HG03097 (cell line): ENCODE measurements around the gene SHF.
"Not testable (repeated sequence)": the region's sequence is repeated elsewhere in the genome, so short reads cannot be mapped to it uniquely, and the experiment has no call there.

Experiments used
- ATAC-seq: cut with Tn5 transposase; IDR thresholded peaks from one replicate; pipeline ENCODE4 v1.9.1; 2021; ENCODE audit not compliant: unreplicated experiment, low FRiP score

SHF gene, protein sequence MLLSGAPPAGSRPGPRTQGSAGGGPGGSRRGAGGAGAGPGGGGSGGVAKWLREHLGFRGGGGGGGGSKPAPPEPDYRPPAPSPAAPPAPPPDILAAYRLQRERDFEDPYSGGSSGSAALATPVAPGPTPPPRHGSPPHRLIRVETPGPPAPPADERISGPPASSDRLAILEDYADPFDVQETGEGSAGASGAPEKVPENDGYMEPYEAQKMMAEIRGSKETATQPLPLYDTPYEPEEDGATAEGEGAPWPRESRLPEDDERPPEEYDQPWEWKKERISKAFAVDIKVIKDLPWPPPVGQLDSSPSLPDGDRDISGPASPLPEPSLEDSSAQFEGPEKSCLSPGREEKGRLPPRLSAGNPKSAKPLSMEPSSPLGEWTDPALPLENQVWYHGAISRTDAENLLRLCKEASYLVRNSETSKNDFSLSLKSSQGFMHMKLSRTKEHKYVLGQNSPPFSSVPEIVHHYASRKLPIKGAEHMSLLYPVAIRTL

DNA sequence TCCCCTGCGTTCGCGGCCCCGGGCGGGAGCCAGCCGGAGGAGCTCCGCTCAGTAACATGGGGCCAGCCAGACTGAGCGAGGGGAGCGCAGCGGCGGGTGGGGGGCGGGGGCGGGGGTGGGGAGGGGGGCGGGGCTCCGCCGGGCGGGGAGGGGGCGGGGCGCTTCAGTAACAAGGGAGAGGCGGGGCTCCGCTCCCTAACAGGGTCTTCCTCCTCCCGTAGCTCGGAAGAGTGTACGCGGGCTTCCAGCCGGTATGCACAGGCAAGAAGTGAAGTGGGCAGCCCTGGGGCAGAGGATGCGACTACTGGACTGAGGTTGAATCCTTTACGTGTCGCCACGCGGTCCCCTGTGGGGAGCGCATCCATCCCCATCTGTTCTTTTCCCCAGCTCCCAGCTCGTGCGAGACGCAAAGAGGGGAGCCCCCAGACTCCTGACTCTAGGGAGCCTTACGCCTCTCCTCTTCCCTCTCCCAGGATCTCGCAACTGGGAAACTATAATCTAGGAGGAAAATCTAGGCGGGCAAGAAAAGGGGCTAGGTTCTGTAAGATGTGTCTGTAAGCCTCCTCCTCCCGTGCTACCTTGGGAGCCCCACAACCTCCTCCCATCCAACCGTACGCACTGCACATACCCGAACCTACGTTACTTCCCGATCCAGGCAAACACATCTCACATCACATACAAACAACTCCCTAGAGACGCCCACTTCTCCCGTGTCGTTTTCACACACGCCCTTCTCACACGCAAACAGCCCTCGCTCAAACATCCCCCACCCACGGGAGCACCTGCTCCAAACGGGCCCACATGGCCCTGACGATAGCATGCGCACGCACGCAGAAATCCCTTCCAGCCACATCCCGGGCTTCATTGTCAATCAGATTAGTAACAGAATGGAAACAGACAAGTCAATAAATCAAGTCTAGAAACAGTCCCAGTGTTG lies at the start of gene SHF:
SHF (minus strand) TSS at position 73 of the 937 bp plus-strand sequence; CDS start at position 58, 15 bp downstream.
- no peak for ATAC-seq

DNA sequence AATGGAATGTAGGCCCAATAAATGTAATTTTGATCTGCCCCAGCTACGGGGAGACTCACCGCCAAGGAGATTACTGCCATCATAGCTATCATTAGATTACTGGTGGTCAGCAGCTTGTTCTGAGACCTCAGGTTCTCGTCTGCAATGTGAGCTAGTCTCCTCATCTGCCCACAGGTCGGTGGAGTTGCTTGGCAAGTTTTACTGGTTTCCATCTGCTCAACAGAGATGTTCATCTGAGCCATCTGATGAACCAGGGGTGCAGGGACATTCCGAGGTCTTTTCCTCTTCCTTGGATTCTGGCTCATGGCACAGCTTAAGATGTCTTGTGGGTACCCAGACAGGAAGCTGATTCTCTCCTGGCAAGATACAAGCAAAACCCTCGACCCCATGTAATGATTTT lies 49.0 kb upstream of the SHF start:
- ATAC-seq, result not testable (repeated sequence)

DNA sequence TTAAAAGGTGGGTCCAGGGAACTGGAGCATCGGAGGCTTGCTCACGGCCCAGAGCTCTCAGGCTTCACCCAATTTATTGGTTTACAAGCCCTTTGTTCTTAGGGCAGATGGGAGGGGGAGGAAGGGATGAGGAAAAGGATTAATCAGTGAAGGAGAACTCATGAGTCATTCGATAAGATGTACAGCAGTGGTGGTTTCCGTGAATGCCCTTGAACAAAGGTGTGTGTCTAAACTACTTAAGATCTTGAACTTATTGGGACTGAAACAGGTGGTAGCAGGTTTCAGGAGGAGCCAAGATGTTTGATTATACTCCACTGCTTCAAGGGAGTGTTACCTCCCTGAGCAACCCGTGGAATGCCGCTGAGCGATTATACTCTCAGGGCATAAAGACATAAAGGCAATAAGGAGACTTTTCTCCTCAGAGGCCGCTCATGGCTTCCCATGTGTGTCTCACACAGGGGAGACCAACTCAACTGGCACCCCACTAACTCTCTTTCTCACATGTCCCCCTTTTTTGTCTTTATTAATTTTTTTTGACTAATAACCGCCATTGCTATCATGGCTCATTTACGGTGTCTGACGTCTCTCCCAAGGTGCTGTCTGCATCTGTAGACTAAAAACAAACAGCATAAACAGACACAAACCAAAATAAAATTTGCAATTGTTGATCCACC lies 46.9 kb upstream of the SHF start:
- ATAC-seq, result no peak

DNA sequence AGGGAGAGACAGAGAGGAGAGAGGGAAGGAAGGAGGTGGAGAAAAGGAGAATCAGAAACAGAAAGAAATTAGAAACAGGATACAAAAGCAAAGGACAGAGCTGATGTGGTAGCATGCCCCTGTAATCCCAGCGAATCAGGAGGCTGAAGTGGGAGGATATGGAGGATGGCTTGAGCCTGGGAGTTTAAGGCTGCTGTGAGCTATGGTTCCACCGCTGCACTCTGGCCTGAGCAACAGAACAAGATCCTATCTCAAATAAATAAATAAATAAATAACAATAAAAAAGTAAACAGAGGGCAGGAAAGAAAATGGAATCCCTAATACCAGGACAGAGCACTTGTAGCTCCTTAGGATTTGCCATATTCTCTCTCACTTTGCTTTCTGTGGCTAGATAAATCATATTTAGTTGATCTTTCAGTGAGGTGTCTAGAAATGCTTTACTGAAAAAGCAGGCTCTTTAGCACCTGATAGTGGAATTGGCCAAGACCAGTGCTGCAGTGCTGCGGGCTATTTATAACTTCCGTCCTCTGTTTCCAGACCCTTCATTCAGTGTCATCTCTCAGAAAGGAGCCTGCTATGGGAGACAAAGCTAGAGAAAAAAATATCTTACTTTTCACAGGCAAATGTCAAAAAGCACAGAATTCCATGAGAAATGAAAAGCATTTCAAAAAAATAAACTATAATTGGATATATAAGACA lies 44.2 kb upstream of the SHF start:
- no peak for ATAC-seq

DNA sequence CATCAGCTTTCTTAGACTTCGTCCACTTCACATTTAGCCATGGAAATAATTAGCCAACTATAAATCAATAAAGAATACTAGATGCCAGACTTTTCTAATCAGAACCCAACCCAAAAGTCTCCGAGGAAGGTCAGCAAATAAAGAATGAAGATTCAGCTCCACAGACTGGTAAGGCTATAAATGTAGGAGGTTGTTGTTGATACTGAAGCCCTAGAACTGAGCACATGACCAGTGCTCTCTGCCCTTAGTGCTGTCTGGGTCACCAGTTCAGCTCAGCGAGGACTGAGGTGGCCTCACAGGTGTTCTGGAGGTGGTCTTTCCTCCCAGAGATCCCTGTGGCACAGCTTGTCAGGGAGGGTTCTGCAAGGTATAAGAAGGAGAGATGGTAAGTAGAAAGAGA lies 43.4 kb upstream of the SHF start:
- no peak for ATAC-seq

DNA sequence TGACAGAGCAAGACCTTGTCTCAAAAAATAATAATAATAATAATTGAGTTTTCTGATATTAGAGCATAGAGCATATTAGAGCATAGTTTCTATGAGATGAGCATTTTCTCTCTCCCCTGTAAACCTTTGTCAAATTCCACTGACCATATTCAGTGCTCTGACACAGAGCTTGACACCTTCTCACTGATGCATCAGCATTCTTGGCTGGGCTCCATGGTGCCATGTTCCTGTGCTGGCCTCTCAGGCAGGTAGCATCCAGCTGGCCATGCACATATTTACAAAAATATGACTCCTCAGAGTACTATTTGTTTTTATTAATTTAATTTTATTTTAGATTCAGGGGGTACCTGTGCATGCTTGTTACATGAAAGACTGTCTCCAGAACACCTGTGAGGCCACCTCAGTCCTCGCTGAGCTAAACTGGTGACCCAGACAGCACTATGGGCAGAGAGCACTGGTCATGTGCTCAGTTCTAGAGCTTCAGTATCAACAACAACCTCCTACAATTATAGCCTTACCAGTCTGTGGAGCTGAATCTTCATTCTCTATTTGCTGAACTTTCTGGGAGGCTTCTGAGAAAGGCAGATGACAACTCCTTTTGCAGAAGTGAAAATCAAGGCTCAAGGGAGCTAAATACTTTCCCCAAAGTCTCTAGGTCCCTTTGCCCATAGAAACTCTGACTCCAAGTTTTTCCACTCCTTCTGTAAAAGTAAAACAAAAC lies 42.6 kb upstream of the SHF start:
- no peak for ATAC-seq

DNA sequence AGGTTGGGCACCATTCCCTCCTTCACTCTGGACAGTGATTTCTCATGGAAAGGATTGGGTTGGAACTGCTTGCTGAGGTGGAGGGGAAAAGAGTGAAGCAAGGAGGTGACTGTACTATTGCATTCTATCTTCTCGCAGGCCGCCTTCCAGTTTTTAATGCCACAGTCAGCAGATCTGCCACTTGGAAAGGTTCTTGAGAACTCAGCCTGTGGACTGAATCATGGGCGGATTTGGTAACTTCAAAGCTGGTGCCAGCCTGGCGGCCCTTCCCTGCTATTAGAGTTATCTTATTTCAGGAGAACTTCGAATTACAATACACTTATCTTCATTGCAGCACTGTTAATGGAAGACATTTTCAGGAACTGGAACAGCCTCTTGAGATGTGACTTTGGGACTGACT lies 41.2 kb upstream of the SHF start:
- ATAC-seq, result no peak

DNA sequence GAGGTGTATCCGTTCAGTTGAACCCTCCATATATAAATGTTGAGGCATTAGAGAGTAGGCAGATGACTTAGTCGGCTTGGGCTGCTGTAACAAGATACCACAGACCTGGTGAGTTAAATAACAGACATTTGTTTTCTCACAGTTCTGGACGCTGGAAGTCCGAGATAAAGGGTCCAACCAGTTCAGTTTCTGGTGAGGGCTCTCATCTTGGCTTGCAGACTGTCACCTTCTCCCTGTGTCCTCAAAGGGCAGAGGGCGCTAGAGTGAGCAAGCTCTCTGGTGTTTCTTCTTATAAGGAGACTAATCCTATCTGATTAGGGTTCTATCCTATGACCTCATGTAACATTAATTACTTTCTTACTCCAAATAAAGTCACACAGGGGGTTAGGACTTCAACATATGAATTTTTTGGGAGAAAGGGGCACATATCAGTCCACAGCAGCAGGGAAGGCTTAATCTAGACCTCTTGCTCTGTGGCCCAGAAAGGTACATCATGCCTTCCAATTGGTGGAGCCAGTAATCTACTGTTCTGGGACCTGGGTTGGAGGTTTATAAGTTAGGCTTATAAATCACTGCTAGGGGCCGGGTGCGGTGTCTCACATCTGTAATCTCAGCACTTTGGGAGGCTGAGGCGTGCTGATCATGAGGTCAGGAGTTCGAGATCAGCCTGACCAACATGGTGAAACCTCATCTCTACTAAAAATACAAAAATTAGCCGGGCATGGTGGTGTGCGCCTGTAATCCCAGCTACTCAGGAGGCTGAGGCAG lies 37.9 kb upstream of the SHF start:
- no peak for ATAC-seq

DNA sequence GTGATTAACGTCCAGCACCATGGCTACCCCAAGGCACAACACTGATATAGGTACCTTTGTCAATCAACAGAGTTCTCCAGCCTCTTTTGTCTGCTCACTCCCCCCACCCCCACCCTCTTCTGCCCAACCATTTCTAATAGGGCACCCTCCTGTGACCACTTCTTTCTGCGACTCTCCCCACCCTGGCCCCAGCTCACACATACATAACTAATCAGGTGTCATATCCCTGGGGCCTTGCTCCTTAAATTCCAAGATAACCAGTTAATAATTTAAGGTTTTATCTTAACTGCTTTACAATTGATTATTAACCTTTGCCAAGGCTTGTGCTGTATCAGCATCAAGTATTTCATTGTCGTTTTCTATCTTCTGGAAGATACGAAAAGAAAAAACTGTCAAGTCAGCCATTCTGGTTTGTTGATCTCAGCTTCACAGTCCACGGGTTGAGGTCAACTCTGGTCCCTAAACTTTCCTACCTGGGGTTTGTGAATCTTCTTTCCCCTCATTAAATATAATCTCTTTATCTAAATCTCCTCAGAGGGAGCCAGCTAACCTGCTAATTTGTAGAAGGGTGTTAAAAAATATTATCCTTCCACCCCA lies 37.0 kb upstream of the SHF start:
- ATAC-seq, result no peak

DNA sequence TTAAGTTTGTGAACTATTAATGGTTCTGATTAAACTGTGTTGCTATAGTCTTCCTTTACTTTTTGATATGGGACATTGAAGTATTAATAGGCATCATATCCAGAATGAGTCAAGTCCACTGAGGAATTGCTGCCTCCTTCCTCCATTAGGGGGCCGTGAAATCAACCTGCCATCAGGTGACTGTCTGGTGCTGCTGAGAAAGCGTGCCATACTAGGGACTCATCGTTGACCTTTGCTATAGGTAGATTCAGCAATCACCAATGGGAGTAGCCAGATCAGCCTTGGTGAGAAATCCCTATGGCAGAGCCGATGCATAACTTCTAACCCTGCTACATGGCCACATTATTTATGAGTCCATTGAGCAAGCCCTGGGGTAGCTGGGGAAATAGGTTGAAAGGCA lies 34.2 kb upstream of the SHF start:
- no peak for ATAC-seq

DNA sequence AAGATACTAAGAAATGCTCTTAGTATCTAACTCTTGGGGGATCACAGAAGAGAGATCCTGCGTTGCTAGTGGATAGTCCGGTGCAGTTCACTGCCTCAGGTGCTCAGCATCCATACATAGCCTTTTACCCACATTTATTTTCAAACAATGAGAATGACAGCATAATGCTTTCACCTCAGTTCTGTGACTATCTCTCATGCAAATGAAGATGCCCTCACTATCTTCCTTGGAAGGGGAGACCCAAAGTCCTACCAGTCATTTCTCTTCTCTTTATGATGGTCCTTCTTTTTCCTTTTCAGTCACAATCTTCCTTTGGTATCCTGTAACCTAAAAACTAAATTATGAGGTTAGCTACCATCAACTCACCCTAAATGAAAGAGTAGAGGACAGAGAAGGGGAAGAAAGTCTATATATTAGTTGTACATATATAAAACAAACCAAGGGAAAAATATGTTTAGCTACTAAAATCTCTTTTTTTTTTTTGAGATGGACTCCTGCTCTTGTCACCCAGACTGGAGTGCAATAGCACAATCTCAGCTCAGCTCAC lies 33.4 kb upstream of the SHF start:
- no peak for ATAC-seq

DNA sequence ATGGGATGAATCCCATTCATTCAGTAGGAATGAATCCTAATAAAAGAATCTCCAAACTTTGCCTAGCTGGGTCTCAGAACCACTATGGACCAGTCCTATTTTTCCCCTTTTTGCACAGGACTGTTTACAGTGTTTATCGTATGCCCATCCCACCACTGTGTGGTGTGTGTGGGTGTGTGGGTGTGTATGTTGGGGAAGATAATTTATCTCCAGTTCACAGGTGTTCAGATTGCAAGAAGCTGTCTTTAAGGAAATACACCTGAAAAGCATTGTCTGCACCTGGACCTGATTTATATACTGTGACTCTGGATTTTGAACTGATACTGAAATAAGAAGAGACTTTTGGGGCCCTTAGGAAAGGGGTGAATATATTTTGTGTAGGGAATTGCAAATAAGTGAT lies 24.7 kb upstream of the SHF start:
- ATAC-seq, result no peak

DNA sequence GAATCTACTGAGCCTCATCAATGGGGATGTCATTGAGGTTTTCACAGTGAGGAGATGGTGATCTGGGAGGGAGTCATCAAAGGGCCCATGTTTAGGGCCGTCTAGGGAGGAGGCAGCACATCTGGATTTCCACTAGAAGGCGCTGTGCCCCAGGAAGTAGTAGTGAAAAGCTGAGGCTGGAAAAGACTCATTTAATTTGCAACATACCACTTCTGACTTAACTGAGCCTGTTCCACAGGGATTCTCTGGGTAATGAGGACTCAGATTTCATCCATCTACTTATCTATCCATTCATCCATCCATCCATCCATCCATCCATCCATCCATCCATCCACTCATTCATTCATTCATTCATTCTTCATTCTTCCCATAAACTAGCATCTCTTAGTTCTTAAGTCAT lies 17.4 kb upstream of the SHF start:
- ATAC-seq, result no peak

DNA sequence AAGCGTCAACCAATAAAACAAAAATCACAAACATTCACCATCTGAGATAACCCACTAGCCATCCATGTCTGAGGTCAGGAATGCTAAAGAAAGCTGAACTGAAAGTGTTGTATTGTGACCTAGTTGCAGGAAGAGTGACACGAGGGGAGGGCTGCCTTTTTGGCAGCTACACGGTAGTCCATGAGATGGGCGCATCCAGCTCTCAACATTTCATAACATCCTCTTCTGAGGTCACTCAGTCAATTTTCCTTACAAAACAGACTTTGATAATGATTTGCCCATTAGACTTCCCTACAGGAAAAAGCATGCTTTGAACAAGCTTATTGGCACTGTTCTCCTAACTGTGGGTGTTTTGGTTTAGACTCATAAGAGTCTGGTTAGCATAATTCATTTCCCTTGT lies 15.4 kb upstream of the SHF start:
- ATAC-seq, result no peak

DNA sequence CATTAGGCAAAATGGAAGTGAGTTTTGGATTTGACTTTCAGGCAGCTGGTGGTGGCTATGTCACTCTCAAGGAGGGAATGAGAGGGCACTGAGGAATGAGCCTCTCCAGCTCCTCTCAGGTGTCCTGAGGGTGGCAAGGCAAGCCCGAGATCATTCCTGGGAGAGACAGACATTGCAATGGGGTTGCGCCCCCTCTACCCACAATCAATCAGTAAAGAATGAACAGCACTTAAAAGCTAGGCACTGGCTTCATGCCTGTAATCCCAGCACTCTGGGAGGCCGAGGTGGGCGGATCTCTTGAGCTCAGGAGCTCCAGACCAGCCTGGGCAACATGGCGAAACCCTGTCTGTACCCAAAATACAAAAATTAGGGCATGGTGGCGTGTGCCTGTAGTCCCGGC lies 14.1 kb upstream of the SHF start:
- ATAC-seq, result no peak

DNA sequence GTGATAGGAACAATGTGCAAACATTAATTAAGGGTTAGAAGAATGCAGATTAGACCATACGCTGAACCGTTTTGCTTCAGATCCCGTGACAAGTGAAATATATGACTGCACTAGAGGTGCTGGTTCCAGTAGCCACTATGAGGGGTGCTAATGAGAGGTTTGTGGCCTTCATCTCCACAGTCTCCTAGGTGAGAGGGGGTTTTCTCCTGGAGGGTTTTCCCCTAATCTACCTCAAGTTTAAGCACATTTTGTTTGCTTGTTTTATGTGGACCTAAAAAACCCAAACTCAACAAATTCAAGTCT lies 13.7 kb upstream of the SHF start:
- ATAC-seq, result no peak

DNA sequence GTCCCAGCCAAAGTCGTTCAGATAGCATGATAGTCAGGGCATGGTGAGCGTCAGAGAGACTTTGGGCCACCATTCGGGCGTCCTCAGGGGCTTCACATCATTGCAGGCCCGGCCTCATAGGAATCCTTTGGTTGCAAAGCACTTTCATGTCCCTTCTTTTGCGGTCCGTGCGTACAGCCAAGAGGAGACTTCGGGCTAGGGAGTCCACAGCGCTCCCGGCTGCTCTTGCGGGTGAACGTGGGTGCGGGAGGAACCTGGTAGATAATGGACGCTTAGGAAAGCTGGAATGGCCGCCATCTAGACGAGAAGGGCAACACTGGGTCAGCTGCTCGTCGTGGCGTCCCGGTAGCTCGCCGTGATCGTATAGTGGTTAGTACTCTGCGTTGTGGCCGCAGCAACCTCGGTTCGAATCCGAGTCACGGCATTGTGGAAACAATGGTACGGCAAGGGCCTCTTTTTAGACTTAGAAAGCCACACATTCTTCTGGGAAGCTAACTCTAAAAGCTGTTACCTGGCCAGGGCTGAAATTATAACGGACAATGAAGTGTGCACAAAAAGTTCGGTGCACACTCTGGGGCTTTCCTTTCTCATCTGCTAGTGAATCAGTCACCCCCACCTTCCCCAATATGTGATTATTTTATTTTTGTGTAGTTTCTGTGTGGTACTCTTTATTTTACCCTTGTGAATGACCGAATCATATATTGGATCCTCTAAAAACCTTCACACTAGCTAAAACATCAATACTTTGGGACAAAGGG lies 13.2 kb upstream of the SHF start:
- ATAC-seq, result no peak
